T-cell (primary cell): ENCODE results near the gene SFXN5. TPM values are rescaled to one million over a fixed set of nuclear protein-coding genes. Genes with fewer than 3 reads are reported as not detected.

Experiments
- ATAC-seq, 4 experiments: fragments of 200-7000 bp in 3 of 4; fragments of 150-1000 bp in 1 of 4; cut with Tn5 transposase; replicated peaks in 1 of 4; 1 replicate in 3 of 4; 2 replicates in 1 of 4; pipeline ENCODE4 v1.10.0; 2021; ENCODE audit warnings: moderate library complexity in 3 of 4, mild to moderate bottlenecking in 2 of 4, moderate number of reproducible peaks in 1 of 4
- CTCF ChIA-PET, 2 donors: fragments of 300-600 bp; sonication (Branson Sonifier 250); formaldehyde crosslinking; loops; one replicate each; lab custom pipeline; 2022; ENCODE audit warnings: antibody characterized with exemption in 2 of 2; lab: Charles Lee
- POLR2A ChIA-PET, 2 donors: fragments of 300-600 bp; sonication (Branson Sonifier 250); formaldehyde crosslinking; loops; one replicate each; lab custom pipeline; 2022; ENCODE audit warnings: antibody characterized with exemption in 2 of 2; lab: Charles Lee
- DNase-seq, 35 experiments: peaks; one replicate each; pipeline versions ENCODE4 v3.0.0 to v3.0.0-alpha.2; 2013 to 2023
- H3K27ac ChIP-seq: one replicate; pipeline ENCODE4 v1.5.1; 2013; ENCODE audit warnings: low read length
- H3K27me3 ChIP-seq, 2 experiments: replicated peaks in 1 of 2; 1 replicate in 1 of 2; 2 replicates in 1 of 2; pipeline versions ENCODE4 v1.6.1 to v1.7.0; 2013; ENCODE audit warnings: low read length in 1 of 2, mixed read lengths in 1 of 2; ENCODE audit not compliant: control insufficient read depth in 2 of 2, insufficient read depth in 2 of 2; ENCODE audit errors: extremely low read depth in 1 of 2
- H3K36me3 ChIP-seq, 2 donors: 1 replicate in 1 of 2; 2 replicates in 1 of 2; pipeline versions ENCODE4 v1.6.1 to v1.7.0; 2013; ENCODE audit warnings: low read length in 1 of 2; ENCODE audit not compliant: control insufficient read depth in 2 of 2, insufficient read depth in 1 of 2; ENCODE audit errors: extremely low read depth in 1 of 2
- H3K4me1 ChIP-seq, 2 experiments: 1 replicate in 1 of 2; 2 replicates in 1 of 2; pipeline versions ENCODE4 v1.6.1 to v1.7.0; 2013; ENCODE audit warnings: low read length in 2 of 2, mixed read lengths in 1 of 2; ENCODE audit not compliant: insufficient read depth in 2 of 2, control insufficient read depth in 1 of 2; ENCODE audit errors: extremely low read depth in 1 of 2
- H3K4me3 ChIP-seq, 2 donors: 1 replicate in 1 of 2; 2 replicates in 1 of 2; pipeline versions ENCODE4 v1.5.1 to v1.7.0; 2013; ENCODE audit warnings: mild to moderate bottlenecking in 2 of 2, low read length in 1 of 2, moderate library complexity in 1 of 2; ENCODE audit not compliant: control insufficient read depth in 1 of 2; ENCODE audit errors: extremely low read depth in 1 of 2
- H3K9me3 ChIP-seq: 2 replicates; pipeline ENCODE4 v1.7.0; 2013
- H3K27ac Mint-ChIP-seq, 2 donors: one replicate each; pipeline ENCODE4 v1.8.0; 2020 to 2021; ENCODE audit warnings: mild to moderate bottlenecking in 2 of 2, mixed read lengths in 2 of 2
- H3K27me3 Mint-ChIP-seq, 2 donors: one replicate each; pipeline ENCODE4 v1.8.0; 2021 to 2022; ENCODE audit warnings: mixed read lengths in 2 of 2
- H3K36me3 Mint-ChIP-seq: one replicate; pipeline ENCODE4 v1.8.0; 2021; ENCODE audit warnings: mixed read lengths
- H3K4me1 Mint-ChIP-seq, 3 donors: one replicate each; pipeline ENCODE4 v1.8.0; 2020 to 2022; ENCODE audit warnings: mixed read lengths in 3 of 3, mild to moderate bottlenecking in 1 of 3
- H3K4me3 Mint-ChIP-seq, 3 donors: one replicate each; pipeline ENCODE4 v1.8.0; 2020 to 2022; ENCODE audit warnings: mild to moderate bottlenecking in 3 of 3, mixed read lengths in 3 of 3, moderate library complexity in 3 of 3
- H3K9me3 Mint-ChIP-seq, 3 donors: one replicate each; pipeline ENCODE4 v1.8.0; 2020 to 2022; ENCODE audit warnings: mixed read lengths in 3 of 3
- WGBS: methylation state at CpG from one replicate; pipeline ENCODE4 v1.1.5; 2013; ENCODE audit warnings: missing lambda C conversion rate; ENCODE audit not compliant: insufficient coverage; 5-methylcytosine and 5-hydroxymethylcytosine counted together
- total RNA-seq, 35 experiments: library from RNA in 6 of 35; stranded (reverse) in 6 of 35; fragments of 120-200 nt in 1 of 35; gene quantifications; one replicate each; pipeline versions ENCODE4 v1.2.1 to v1.2.4 and lab custom pipeline; 2013 to 2026

Gene SFXN5
- total RNA-seq, 5 donors from 2014 or later (not counting 1 experiment from before 2014, with no cell fraction given): 6.3 to 14.2 (median 9.7) TPM

GRCh38 chr2:73112913-73113854 is 41.7 kb upstream of the SFXN5 start, which contains the start of gene RAB11FIP5:
TSS of gene RAB11FIP5 (minus strand) at chr2:73112948. CDS start at chr2:73112777, 171 bp downstream.
- H3K27me3 Mint-ChIP-seq: no peaks in the 10 kb centered on the region

DNA sequence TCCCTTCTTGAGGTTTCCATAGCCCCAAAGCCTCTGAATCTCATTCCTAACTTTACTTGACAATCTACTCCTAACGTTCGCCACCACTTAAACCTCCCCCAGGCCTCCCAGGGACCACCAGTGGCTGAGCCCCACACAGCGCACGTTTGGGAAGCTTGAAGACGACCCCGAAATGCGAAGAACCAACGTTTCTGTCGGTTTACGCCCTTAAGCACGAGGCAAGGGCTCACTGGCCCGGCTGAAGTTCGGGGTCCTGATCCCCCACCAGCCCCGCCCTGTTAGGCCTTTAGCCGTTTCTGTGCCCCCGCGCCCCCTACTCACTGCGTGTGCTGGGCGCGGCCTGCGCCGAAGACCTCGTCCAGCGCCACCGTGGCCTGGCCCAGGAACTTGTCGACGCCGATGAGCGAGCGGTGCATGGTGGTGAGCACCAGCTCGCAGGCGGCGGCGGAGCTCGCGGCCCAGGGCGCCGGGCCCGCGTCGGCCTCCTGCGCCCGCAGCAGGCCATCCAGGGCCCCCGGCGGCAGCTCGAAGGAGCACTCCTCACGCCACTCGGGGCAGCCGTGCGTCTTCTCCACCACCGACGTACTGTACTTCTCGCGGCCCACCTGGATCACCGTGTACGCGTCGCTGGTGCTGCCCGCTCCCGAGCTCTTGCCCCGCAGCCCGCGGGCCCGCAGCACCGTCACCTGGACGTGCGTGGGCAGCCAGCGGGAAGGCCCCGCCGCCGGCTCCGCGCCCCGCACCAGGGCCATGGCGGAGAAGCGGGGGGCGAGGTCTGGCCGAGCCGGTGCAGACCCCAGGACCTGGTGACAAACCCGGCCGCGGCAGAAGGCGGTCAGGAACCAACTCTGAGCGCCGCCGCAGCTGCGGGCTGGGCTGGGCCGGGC is 40.8 kb upstream of the SFXN5 start:
- H3K27ac ChIP-seq: no peak overlapping the region
- peaks cover 10 to 15% of the 10 kb centered on the region in 2 experiments for H3K27me3 ChIP-seq
- H3K36me3 ChIP-seq: no peaks in the 10 kb centered on the region
- DNase-seq (peak in 20 of 35 experiments; percentile 1 to 57 (median 22)), ATAC-seq (peak; percentile 40 to 57 (median 46))
- H3K4me3 ChIP-seq: peak overlapping the region; percentile 60 to 83
- H3K4me1 Mint-ChIP-seq: peaks cover 25 to 46% (median 28%) of the 10 kb centered on the region in 3 donors
- H3K27me3 Mint-ChIP-seq: no peaks in the 10 kb centered on the region
- H3K9me3 Mint-ChIP-seq: no peaks in the 10 kb centered on the region
- WGBS: 5% methylated on average over 88 of the region's 88 CpGs
- peak overlapping the region; percentile 68 to 69 for H3K27ac Mint-ChIP-seq
- no peaks in the 10 kb centered on the region for H3K9me3 ChIP-seq
- ChIA-PET POLR2A (interaction anchor here in 1 of 2 donors (0.8 kb wide), 1 partner anchor 17 kb away, joined by 3 read pairs; no protein-coding TSS in a partner anchor), CTCF (interaction anchor here (0.6 to 1.7 kb wide), 3 partner anchors 26 to 52 kb away, joined by 3 to 5 read pairs (median 3); no protein-coding TSS in a partner anchor)
- H3K4me3 Mint-ChIP-seq: peak overlapping the region; percentile 80 to 86 (median 80)
- H3K36me3 Mint-ChIP-seq: no peaks in the 10 kb centered on the region
- H3K4me1 ChIP-seq: peaks cover 0 to 35% of the 10 kb centered on the region in 2 experiments

More at GRCh38 chr2:73112913-73113854, 41.7 kb upstream of the SFXN5 start, which contains the start of gene RAB11FIP5:
- DNase-seq (peak; percentile 41 to 88 (median 69)), ATAC-seq (peak; percentile 89 to 93 (median 90))
- H3K4me1 Mint-ChIP-seq: peaks cover 21 to 37% (median 24%) of the 10 kb centered on the region in 3 donors
- WGBS: under 1% methylated on average over 80 of the region's 93 CpGs
- peaks cover 0 to 26% of the 10 kb centered on the region in 2 experiments for H3K4me1 ChIP-seq
- H3K36me3 Mint-ChIP-seq: no peaks in the 10 kb centered on the region
- peak within 1 kb of the TSS; percentile 68 to 69 for H3K27ac Mint-ChIP-seq
- peak within 1 kb of the TSS; percentile 80 to 86 (median 80) for H3K4me3 Mint-ChIP-seq
- no peaks in the 10 kb centered on the region for H3K36me3 ChIP-seq
- H3K27me3 ChIP-seq: peaks cover 10 to 15% of the 10 kb centered on the region in 2 experiments
- peak within 1 kb of the TSS; percentile 41 for H3K27ac ChIP-seq
- H3K4me3 ChIP-seq: peak within 1 kb of the TSS; percentile 60 to 83
- POLR2A ChIA-PET: interaction anchor here in 1 of 2 donors (0.7 to 0.8 kb wide), 2 partner anchors 99 to 1886 kb away, joined by 4 to 9 read pairs; no protein-coding TSS in a partner anchor
- H3K9me3 ChIP-seq: no peaks in the 10 kb centered on the region
- no peaks in the 10 kb centered on the region for H3K9me3 Mint-ChIP-seq
- CTCF ChIA-PET: interaction anchor here (0.6 to 1.9 kb wide), 4 partner anchors 28 to 100 kb away, joined by 3 to 10 read pairs (median 4); partner anchors contain the start of gene SMYD5 (in 1 of the 2)

GRCh38 chr2:73111073-73112025 is 39.8 kb upstream of the SFXN5 start:
- 51% methylated on average over 12 of the region's 16 CpGs for WGBS
- Histone ChIP-seq H3K4me1 (peaks cover 0 to 44% of the 10 kb centered on the region in 2 experiments), H3K27ac (no peak overlapping the region), H3K9me3 (no peaks in the 10 kb centered on the region), H3K4me3 (peak overlapping the region; percentile 60 to 83), H3K27me3 (peaks cover 8 to 13% of the 10 kb centered on the region in 2 experiments), H3K36me3 (no peaks in the 10 kb centered on the region)
- DNase-seq (peak in 4 of 35 experiments; percentile 4 to 20 (median 14)), ATAC-seq (no peak)
- H3K36me3 Mint-ChIP-seq: no peaks in the 10 kb centered on the region
- peaks cover 29 to 54% (median 35%) of the 10 kb centered on the region in 3 donors for H3K4me1 Mint-ChIP-seq
- ChIA-PET CTCF (interaction anchor here (0.6 to 1.7 kb wide), 3 partner anchors 25 to 53 kb away, joined by 3 to 5 read pairs (median 3); no protein-coding TSS in a partner anchor), POLR2A (no interaction called here)
- H3K4me3 Mint-ChIP-seq: peak overlapping the region; percentile 80 to 86 (median 80)
- H3K27ac Mint-ChIP-seq: peak overlapping the region; percentile 68 to 72
- H3K27me3 Mint-ChIP-seq: no peaks in the 10 kb centered on the region
- H3K9me3 Mint-ChIP-seq: no peaks in the 10 kb centered on the region

- Histone ChIP-seq H3K9me3 (no peaks in the 10 kb centered on the region), H3K4me1 (peaks cover 0 to 50% of the 10 kb centered on the region in 2 experiments), H3K36me3 (no peaks in the 10 kb centered on the region), H3K4me3 (no peak overlapping the region), H3K27ac (no peak overlapping the region), H3K27me3 (peaks cover 6 to 13% of the 10 kb centered on the region in 2 experiments)
- no peaks in the 10 kb centered on the region for H3K27me3 Mint-ChIP-seq
- ATAC-seq: no peak
- peaks cover 29 to 57% (median 35%) of the 10 kb centered on the region in 3 donors for H3K4me1 Mint-ChIP-seq
- ChIA-PET POLR2A (no interaction called here), CTCF (no interaction called here)
- DNase-seq: no peak
- peak overlapping the region in 1 of 2 donors; percentile 72 for H3K27ac Mint-ChIP-seq
- 83% methylated on average over 2 of the region's 4 CpGs for WGBS
- no peaks in the 10 kb centered on the region for H3K9me3 Mint-ChIP-seq
- no peaks in the 10 kb centered on the region for H3K36me3 Mint-ChIP-seq
- H3K4me3 Mint-ChIP-seq: peak overlapping the region; percentile 80 to 86 (median 80)
Observed at GRCh38 chr2:73110168-73111072, 38.9 kb upstream of the SFXN5 start.
